HepG2 (cell line): ENCODE measurements around the gene PAXIP1. TPM values are rescaled to one million over a fixed set of nuclear protein-coding genes. Genes with fewer than 3 reads are reported as not detected.

Source experiments
- ATAC-seq: fragments of 200-7000 bp; cut with Tn5 transposase; 3 replicates; pipeline ENCODE4 v1.9.1; 2020; ENCODE audit warnings: mild to moderate bottlenecking, moderate library complexity
- BruUV-seq: library from RNA; stranded (reverse); fragments of 400-500 nt; replicated peaks from 2 replicates; lab custom pipeline; 2021; lab: Mats Ljungman, UMichigan
- CTCF ChIA-PET: fragments of 300-600 bp; formaldehyde crosslinking; extraction: SDS; loops from one replicate; lab custom pipeline; 2021; ENCODE audit warnings: low total read pairs, inconsistent platforms, low intra/inter-chr PET ratio; lab: Yijun Ruan, JAX
- POLR2A ChIA-PET: fragments of 350-600 bp; sonication (Branson Sonifier 250); formaldehyde crosslinking; loops from one replicate; lab custom pipeline; 2020; ENCODE audit warnings: antibody characterized with exemption, inconsistent platforms; lab: Yijun Ruan, JAX
- DNase-seq: peaks from one replicate; pipeline ENCODE4 v3.0.0-alpha.2; 2015; ENCODE audit warnings: low spot score
- FAIRE-seq: peaks from 3 replicates; lab custom pipeline; 2011; peaks lifted over from hg19 to GRCh38; lab: Jason Lieb, UNC
- H2AFZ ChIP-seq: one replicate; pipeline ENCODE4 v1.6.1; 2011; ENCODE audit warnings: low read length, inconsistent platforms
- H3K27ac ChIP-seq: fragments of 300-600 bp; 3 replicates; pipeline ENCODE4 v1.8.0; 2011; ENCODE audit warnings: mixed run types, mild to moderate bottlenecking, mixed read lengths, low read length, inconsistent platforms; ENCODE audit not compliant: insufficient read depth; ENCODE audit errors: extremely low read length
- H3K27me3 ChIP-seq, 2 experiments: fragments of 200-600 bp in 1 of 2; 2 replicates in 1 of 2; 3 replicates in 1 of 2; pipeline versions ENCODE4 v1.6.0 to v1.8.0; 2011; ENCODE audit warnings: low read length in 2 of 2, mild to moderate bottlenecking in 2 of 2, moderate library complexity in 2 of 2, inconsistent platforms in 1 of 2; ENCODE audit not compliant: insufficient read depth in 2 of 2, control insufficient read depth in 1 of 2
- H3K36me3 ChIP-seq, 2 experiments: fragments of 200-600 bp in 1 of 2; replicated peaks in 1 of 2; 2 replicates in 1 of 2; 3 replicates in 1 of 2; pipeline versions ENCODE4 v1.5.1 to v1.8.0; 2011; ENCODE audit warnings: low read length in 2 of 2, inconsistent platforms in 1 of 2; ENCODE audit not compliant: insufficient read depth in 2 of 2, control insufficient read depth in 1 of 2
- H3K4me1 ChIP-seq: 2 replicates; pipeline ENCODE4 v1.5.1; 2012; ENCODE audit warnings: low read length, inconsistent platforms; ENCODE audit not compliant: insufficient read depth
- H3K4me2 ChIP-seq: 2 replicates; pipeline ENCODE4 v1.6.0; 2011; ENCODE audit warnings: low read depth, low read length, inconsistent platforms
- H3K4me3 ChIP-seq, 3 experiments: fragments of 200-600 bp in 1 of 3; sonication (generic), shearing (Covaris generic) in 1 of 3; replicated peaks in 1 of 3; 2 replicates each; pipeline ENCODE4 v1.5.1; 2011 to 2016; ENCODE audit warnings: low read length in 3 of 3, inconsistent platforms in 2 of 3, low read depth in 2 of 3, mild to moderate bottlenecking in 2 of 3, control low read depth in 1 of 3, mixed read lengths in 1 of 3; ENCODE audit not compliant: insufficient read depth in 1 of 3
- H3K79me2 ChIP-seq: one replicate; pipeline ENCODE4 v1.6.1; 2011; ENCODE audit warnings: low read length, inconsistent platforms; ENCODE audit not compliant: insufficient read depth
- H3K9ac ChIP-seq: 2 replicates; pipeline ENCODE4 v1.6.0; 2011; ENCODE audit warnings: mild to moderate bottlenecking, low read depth, low read length, inconsistent platforms; ENCODE audit not compliant: insufficient read depth
- H3K9me3 ChIP-seq: 2 replicates; pipeline ENCODE4 v1.5.1; 2012; ENCODE audit warnings: mild to moderate bottlenecking, low read length
- H4K20me1 ChIP-seq: 2 replicates; pipeline ENCODE4 v1.6.0; 2011; ENCODE audit warnings: inconsistent platforms, mild to moderate bottlenecking, low read length, moderate library complexity; ENCODE audit not compliant: insufficient read depth
- CBX2 ChIP-seq, 2 experiments: fragments of 200-600 bp in 1 of 2; sonication (generic); formaldehyde crosslinking in 1 of 2; IDR thresholded peaks; 2 replicates each; pipeline versions ENCODE4 v1.7.0 to v1.8.1; 2018 to 2022; ENCODE audit warnings: low read depth in 2 of 2, low read length in 1 of 2, mild to moderate bottlenecking in 1 of 2, missing genetic modification reagents in 1 of 2
- MBD4 ChIP-seq: IDR thresholded peaks from 2 replicates; pipeline ENCODE4 v1.6.1; 2012; ENCODE audit warnings: low read length, inconsistent platforms, borderline replicate concordance
- MEF2D ChIP-seq: sonication (generic); formaldehyde crosslinking; IDR thresholded peaks from 2 replicates; pipeline ENCODE4 v1.5.1; 2020; ENCODE audit warnings: mild to moderate bottlenecking, missing genetic modification reagents
- MYNN ChIP-seq: sonication (generic); formaldehyde crosslinking; IDR thresholded peaks from 2 replicates; pipeline ENCODE4 v1.4.0; 2020; ENCODE audit warnings: mild to moderate bottlenecking, low read depth, missing genetic modification reagents
- REXO4 ChIP-seq: sonication (generic); formaldehyde crosslinking; IDR thresholded peaks from 2 replicates; pipeline ENCODE4 v1.8.0; 2022; ENCODE audit warnings: missing genetic modification reagents, mild to moderate bottlenecking, borderline replicate concordance
- XBP1 ChIP-seq: sonication (generic); formaldehyde crosslinking; IDR thresholded peaks from 2 replicates; pipeline ENCODE4 v1.5.0; 2020; ENCODE audit warnings: missing genetic modification reagents
- YEATS2 ChIP-seq: sonication (generic); formaldehyde crosslinking; IDR thresholded peaks from 2 replicates; pipeline ENCODE4 v1.4.0; 2020; ENCODE audit warnings: missing genetic modification reagents, borderline replicate concordance
- ZFAT ChIP-seq: sonication (generic); formaldehyde crosslinking; conservative IDR thresholded peaks from 2 replicates; pipeline ENCODE4 v1.8.1; 2023; ENCODE audit warnings: missing genetic modification reagents, inconsistent platforms
- ZFY ChIP-seq: sonication (generic); formaldehyde crosslinking; IDR thresholded peaks from 2 replicates; pipeline ENCODE4 v1.4.0; 2020; ENCODE audit warnings: missing genetic modification reagents
- ZNF121 ChIP-seq: sonication (generic); formaldehyde crosslinking; IDR thresholded peaks from 2 replicates; pipeline ENCODE4 v1.5.0; 2020; ENCODE audit warnings: mild to moderate bottlenecking, missing genetic modification reagents
- ZNF530 ChIP-seq: sonication (generic); formaldehyde crosslinking; IDR thresholded peaks from 2 replicates; pipeline ENCODE4 v1.5.0; 2020; ENCODE audit warnings: low read depth, mild to moderate bottlenecking, missing genetic modification reagents
- ZNF607 ChIP-seq: sonication (generic); formaldehyde crosslinking; IDR thresholded peaks from 2 replicates; pipeline ENCODE4 v1.5.1; 2020; ENCODE audit warnings: missing genetic modification reagents, mild to moderate bottlenecking, borderline replicate concordance
- ZNF83 ChIP-seq: sonication (generic); formaldehyde crosslinking; IDR thresholded peaks from 2 replicates; pipeline ENCODE4 v1.4.0; 2020; ENCODE audit warnings: missing genetic modification reagents, mild to moderate bottlenecking, borderline replicate concordance
- WGBS: methylation state at CpG from one replicate; pipeline ENCODE4 v1.1.6; 2017; ENCODE audit warnings: low lambda C conversion rate; 5-methylcytosine and 5-hydroxymethylcytosine counted together
- in situ Hi-C: cut with HindIII; loops from 2 replicates; pipeline ENCODE4 v1.10.0; 2017; ENCODE audit warnings: low pct_unique_long_range_greater_than_20kb; ENCODE audit not compliant: extremely low pct_ligation_motif_present
- intact Hi-C: fragments of 100-400 bp; cut with micrococcal nuclease; formaldehyde crosslinking; loops from one replicate; pipeline ENCODE4 v1.10.0; 2022; ENCODE audit not compliant: unreplicated experiment
- polyA plus RNA-seq, 8 experiments: library from polyadenylated mRNA; depleted of rRNA in 3 of 8; stranded (reverse) in 7 of 8; unstranded in 1 of 8; fragments of >200 nt; fragmentation: Illumina TruSeq in 4 of 8; extraction: Trizol in 4 of 8; gene quantifications; 2 replicates each; pipeline versions ENCODE4 v1.2.1 to v1.2.3, GENCODE V29; 2011 to 2016; ENCODE audit warnings: low read depth in 4 of 8, missing spikeins in 1 of 8, mixed read lengths in 1 of 8; ENCODE audit not compliant: insufficient read depth in 1 of 8
- total RNA-seq, 5 experiments: library from RNA; depleted of rRNA; stranded (reverse); fragments of >200 nt; fragmentation: Illumina TruSeq; extraction: Trizol; gene quantifications; 2 replicates each; pipeline ENCODE4 v1.2.3, GENCODE V29; 2016; ENCODE audit warnings: low read depth in 1 of 5
- TF ChIP-seq, protein P1 (sequence below), 2 experiments: sonication (generic) in 1 of 2; formaldehyde crosslinking in 1 of 2; IDR thresholded peaks; 2 replicates each; pipeline versions ENCODE4 v1.4.0 to v1.6.1; 2018 to 2020; ENCODE audit warnings: missing genetic modification reagents in 2 of 2, borderline replicate concordance in 1 of 2, low read depth in 1 of 2, mild to moderate bottlenecking in 1 of 2, missing biosample characterization in 1 of 2
- TF ChIP-seq, protein P2 (sequence below): IDR thresholded peaks from 2 replicates; pipeline ENCODE4 v1.6.1; 2016; ENCODE audit warnings: mild to moderate bottlenecking, missing biosample characterization, missing genetic modification reagents

PAXIP1 gene
- total and polyA plus RNA-seq, 2 of the 13 experiments (the other 11 are each of a cell fraction or from before 2014, with no cell fraction given) = 11.6 to 16.2 TPM

- POLR2A ChIA-PET = interaction anchor here (1.3 kb wide), 1 partner anchor 11 kb away, joined by 4 read pairs; no protein-coding TSS in a partner anchor
- H3K4me1 ChIP-seq = peaks cover 12% of the 10 kb centered on the region
- no peaks in the 10 kb centered on the region for H3K9me3 ChIP-seq
- no peaks in the 10 kb centered on the region for H4K20me1 ChIP-seq
- H2AFZ ChIP-seq = no peak overlapping the region
- no peak overlapping the region for H3K9ac ChIP-seq
- H3K27ac ChIP-seq = no peak overlapping the region
- FAIRE-seq = no peak
- intact Hi-C loops = no loop called here
- CTCF ChIA-PET = no interaction called here
- no peak overlapping the region; a peak in 1 of 6 replicates for H3K4me3 ChIP-seq
- BruUV-seq = no TSS peak
- ATAC-seq = no peak; the same call in 2 of the 3 replicates
- H3K36me3 ChIP-seq = no peaks in the 10 kb centered on the region
- 42% methylated on average over 6 of the region's 6 CpGs for WGBS
- H3K4me2 ChIP-seq = no peak overlapping the region
- in situ Hi-C loops = no loop called here
- DNase-seq = no peak
- TF ChIP-seq ZNF121 (CRISPR knock-in tag) = no peak
- no peak for TF ChIP-seq XBP1
- TF ChIP-seq ZFY (CRISPR knock-in tag) = no peak
- no peak for TF ChIP-seq CBX2 (IDR thresholded peaks at IDR 0.05; ENCODE audit: low read depth, low read length)
- TF ChIP-seq CBX2 (CRISPR knock-in tag; IDR thresholded peaks at IDR 0.05; ENCODE audit: low read depth) = no peak
- TF ChIP-seq, protein P1, sequence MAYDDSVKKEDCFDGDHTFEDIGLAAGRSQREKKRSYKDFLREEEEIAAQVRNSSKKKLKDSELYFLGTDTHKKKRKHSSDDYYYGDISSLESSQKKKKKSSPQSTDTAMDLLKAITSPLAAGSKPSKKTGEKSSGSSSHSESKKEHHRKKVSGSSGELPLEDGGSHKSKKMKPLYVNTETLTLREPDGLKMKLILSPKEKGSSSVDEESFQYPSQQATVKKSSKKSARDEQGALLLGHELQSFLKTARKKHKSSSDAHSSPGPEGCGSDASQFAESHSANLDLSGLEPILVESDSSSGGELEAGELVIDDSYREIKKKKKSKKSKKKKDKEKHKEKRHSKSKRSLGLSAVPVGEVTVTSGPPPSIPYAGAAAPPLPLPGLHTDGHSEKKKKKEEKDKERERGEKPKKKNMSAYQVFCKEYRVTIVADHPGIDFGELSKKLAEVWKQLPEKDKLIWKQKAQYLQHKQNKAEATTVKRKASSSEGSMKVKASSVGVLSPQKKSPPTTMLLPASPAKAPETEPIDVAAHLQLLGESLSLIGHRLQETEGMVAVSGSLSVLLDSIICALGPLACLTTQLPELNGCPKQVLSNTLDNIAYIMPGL (CRISPR knock-in tag; IDR thresholded peaks at IDR 0.05; ENCODE audit: borderline replicate concordance in 1 of 2, low read depth in 1 of 2) = no peak
- TF ChIP-seq YEATS2 = no peak
- no peak for TF ChIP-seq MYNN (CRISPR knock-in tag)
- no peak for TF ChIP-seq ZNF83 (CRISPR knock-in tag)
- TF ChIP-seq ZNF607 (CRISPR knock-in tag) = no peak
- no peak for TF ChIP-seq REXO4
- no peak for TF ChIP-seq ZNF530 (CRISPR knock-in tag)
- TF ChIP-seq, protein P2, sequence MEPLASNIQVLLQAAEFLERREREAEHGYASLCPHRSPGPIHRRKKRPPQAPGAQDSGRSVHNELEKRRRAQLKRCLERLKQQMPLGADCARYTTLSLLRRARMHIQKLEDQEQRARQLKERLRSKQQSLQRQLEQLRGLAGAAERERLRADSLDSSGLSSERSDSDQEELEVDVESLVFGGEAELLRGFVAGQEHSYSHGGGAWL (CRISPR knock-in tag) = no peak
- no peak for TF ChIP-seq ZFAT (CRISPR knock-in tag)
- no peak for TF ChIP-seq MEF2D (CRISPR knock-in tag)
- no peak for TF ChIP-seq MBD4
- H3K27me3 ChIP-seq = peaks cover 0 to 53% of the 10 kb centered on the region in 2 experiments
- no peaks in the 10 kb centered on the region for H3K79me2 ChIP-seq
These were observed 100.3 kb downstream of the PAXIP1 start for GRCh38 chr7:154902600-154903082.
